ENCODE measurements around the gene MIS18BP1. TPM values are rescaled to one million over a fixed set of nuclear protein-coding genes. Genes with fewer than 3 reads are reported as not detected.
A peak's percentile ranks its signal among the peaks of the same experiment; 100 is the strongest.

Gene MIS18BP1
- total RNA-seq, 1 donor from 2014 or later, result 6.9 TPM

DNA sequence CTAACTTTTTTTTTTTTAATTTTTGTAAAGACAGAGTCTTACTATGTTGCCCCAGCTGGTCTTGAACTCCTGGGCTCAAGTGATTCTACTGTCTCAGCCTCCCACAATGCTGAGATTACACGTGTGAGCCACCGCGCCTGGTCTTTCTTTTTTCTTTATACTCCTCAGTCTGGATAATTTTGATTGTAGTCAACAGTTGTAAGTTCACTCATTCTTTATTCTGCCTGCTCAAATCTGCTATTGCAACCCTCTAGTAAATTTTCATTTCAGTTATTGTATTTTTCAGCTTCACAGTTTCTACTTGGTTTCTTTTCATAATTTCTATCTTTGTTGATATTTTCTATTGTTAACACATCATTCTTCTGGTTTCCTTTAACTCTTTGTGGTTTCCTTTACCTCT lies 5.8 kb upstream of the MIS18BP1 start:
- Histone ChIP-seq H3K27me3 (ENCODE audit: low read depth) (no peaks in the 10 kb centered on the region), H3K4me1 (peaks cover 8% of the 10 kb centered on the region), H3K36me3 (no peaks in the 10 kb centered on the region), H3K27ac (replicated peaks) (no peak overlapping the region), H3K4me3 (no peak overlapping the region), H3K9me3 (replicated peaks) (peaks cover 29% of the 10 kb centered on the region)
- TF ChIP-seq, protein P1, sequence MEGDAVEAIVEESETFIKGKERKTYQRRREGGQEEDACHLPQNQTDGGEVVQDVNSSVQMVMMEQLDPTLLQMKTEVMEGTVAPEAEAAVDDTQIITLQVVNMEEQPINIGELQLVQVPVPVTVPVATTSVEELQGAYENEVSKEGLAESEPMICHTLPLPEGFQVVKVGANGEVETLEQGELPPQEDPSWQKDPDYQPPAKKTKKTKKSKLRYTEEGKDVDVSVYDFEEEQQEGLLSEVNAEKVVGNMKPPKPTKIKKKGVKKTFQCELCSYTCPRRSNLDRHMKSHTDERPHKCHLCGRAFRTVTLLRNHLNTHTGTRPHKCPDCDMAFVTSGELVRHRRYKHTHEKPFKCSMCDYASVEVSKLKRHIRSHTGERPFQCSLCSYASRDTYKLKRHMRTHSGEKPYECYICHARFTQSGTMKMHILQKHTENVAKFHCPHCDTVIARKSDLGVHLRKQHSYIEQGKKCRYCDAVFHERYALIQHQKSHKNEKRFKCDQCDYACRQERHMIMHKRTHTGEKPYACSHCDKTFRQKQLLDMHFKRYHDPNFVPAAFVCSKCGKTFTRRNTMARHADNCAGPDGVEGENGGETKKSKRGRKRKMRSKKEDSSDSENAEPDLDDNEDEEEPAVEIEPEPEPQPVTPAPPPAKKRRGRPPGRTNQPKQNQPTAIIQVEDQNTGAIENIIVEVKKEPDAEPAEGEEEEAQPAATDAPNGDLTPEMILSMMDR (IDR thresholded peaks at IDR 0.05; ENCODE audit: borderline replicate concordance), result no peak
- intact Hi-C loops (cut with micrococcal nuclease), result loop anchor here (10.0 kb wide), 1 partner anchor 364 kb away; a partner anchor contains a TSS
- no peak for DNase-seq

GRCh38 chr14:45258073-45258472 lies 5.1 kb upstream of the MIS18BP1 start:
- peaks cover 29% of the 10 kb centered on the region for H3K9me3 ChIP-seq (replicated peaks)
- H3K27ac ChIP-seq (replicated peaks), result no peak overlapping the region
- H3K27me3 ChIP-seq (ENCODE audit: low read depth), result no peaks in the 10 kb centered on the region
- no peaks in the 10 kb centered on the region for H3K36me3 ChIP-seq
- intact Hi-C loops (cut with micrococcal nuclease), result loop anchor here (10.0 kb wide), 1 partner anchor 363 kb away; a partner anchor contains a TSS
- DNase-seq, result no peak
- H3K4me3 ChIP-seq, result no peak overlapping the region
- TF ChIP-seq, protein P1 (IDR thresholded peaks at IDR 0.05; ENCODE audit: borderline replicate concordance), result no peak
- peaks cover 11% of the 10 kb centered on the region for H3K4me1 ChIP-seq

GRCh38 chr14:45254771-45255170 lies 1.8 kb upstream of the MIS18BP1 start:
- Histone ChIP-seq H3K27me3 (ENCODE audit: low read depth) (no peaks in the 10 kb centered on the region), H3K27ac (replicated peaks) (no peak overlapping the region), H3K9me3 (replicated peaks) (peaks cover 27% of the 10 kb centered on the region), H3K4me1 (peaks cover 42% of the 10 kb centered on the region), H3K36me3 (no peaks in the 10 kb centered on the region), H3K4me3 (no peak overlapping the region)
- intact Hi-C loops (cut with micrococcal nuclease), result loop anchor here (10.0 kb wide), 1 partner anchor 360 kb away; a partner anchor contains a TSS
- no peak for DNase-seq
- TF ChIP-seq, protein P1 (IDR thresholded peaks at IDR 0.05; ENCODE audit: borderline replicate concordance), result no peak

DNA sequence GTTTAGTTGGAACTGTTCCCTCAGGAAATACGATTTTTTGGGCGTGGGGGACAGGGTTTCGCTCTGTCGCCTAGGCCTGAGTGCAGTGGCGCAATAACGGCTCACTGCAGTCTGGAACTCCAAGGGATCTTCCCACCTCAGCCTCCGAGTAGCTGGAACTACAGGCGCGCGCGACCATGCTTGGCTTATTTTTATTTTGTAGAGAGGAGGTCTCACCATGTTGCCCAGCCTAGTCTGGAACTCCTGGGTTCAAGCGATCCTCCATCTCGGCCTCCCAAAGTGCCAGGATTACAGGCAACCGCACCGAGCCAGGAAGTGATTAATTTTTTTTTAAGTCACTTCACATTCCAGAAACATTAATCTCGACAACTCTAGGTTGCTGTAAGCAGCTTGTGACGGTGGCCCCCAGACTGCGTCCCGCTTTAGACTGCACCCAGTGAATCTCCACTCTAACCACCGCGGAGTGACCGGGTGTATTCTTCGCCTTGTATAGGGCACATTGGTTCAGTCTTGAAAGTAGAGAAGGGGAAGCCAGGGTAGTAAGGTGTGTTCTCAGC lies 830 bp upstream of the MIS18BP1 start:
- Histone ChIP-seq H3K27me3 (ENCODE audit: low read depth) (no peaks in the 10 kb centered on the region), H3K36me3 (no peaks in the 10 kb centered on the region), H3K27ac (replicated peaks) (peak overlapping the region; percentile 99), H3K4me1 (peaks cover 50% of the 10 kb centered on the region), H3K9me3 (replicated peaks) (peaks cover 18% of the 10 kb centered on the region), H3K4me3 (peak overlapping the region; percentile 95)
- peak; percentile 32 for DNase-seq
- TF ChIP-seq, protein P1 (IDR thresholded peaks at IDR 0.05; ENCODE audit: borderline replicate concordance), result no peak
- intact Hi-C loops (cut with micrococcal nuclease), result loop anchor here (10.0 kb wide), 1 partner anchor 359 kb away; a partner anchor contains a TSS

GRCh38 chr14:45252366-45253069 lies 484 bp downstream of the MIS18BP1 start:
- H3K4me1 ChIP-seq, result peaks cover 50% of the 10 kb centered on the region
- intact Hi-C loops (cut with micrococcal nuclease), result loop anchor here (10.0 kb wide), 1 partner anchor 358 kb away; a partner anchor contains a TSS
- TF ChIP-seq, protein P1 (IDR thresholded peaks at IDR 0.05; ENCODE audit: borderline replicate concordance), result no peak

More at GRCh38 chr14:45252366-45253069, 484 bp downstream of the MIS18BP1 start:
- no peak for DNase-seq
- Histone ChIP-seq H3K36me3 (no peaks in the 10 kb centered on the region), H3K9me3 (replicated peaks) (peaks cover 5% of the 10 kb centered on the region), H3K27ac (replicated peaks) (peak overlapping the region; percentile 99), H3K4me3 (peak overlapping the region; percentile 95), H3K27me3 (ENCODE audit: low read depth) (no peaks in the 10 kb centered on the region)

Data from left ventricle myocardium inferior (tissue), 1 donor.